GM23338 (cell line): ENCODE measurements around the gene DHRS2. TPM values are rescaled to one million over a fixed set of nuclear protein-coding genes. Genes with fewer than 3 reads are reported as not detected.
A peak's percentile ranks its signal among the peaks of the same experiment; 100 is the strongest.

ENCODE experiments used
- ATAC-seq: fragments of 200-7000 bp; cut with Tn5 transposase; 3 replicates; pipeline ENCODE4 v1.9.1; 2020
- DNase-seq: peaks from one replicate; pipeline ENCODE4 v3.0.0-alpha.2; 2015; ENCODE audit warnings: low spot score
- H2AFZ ChIP-seq: fragments of 200-600 bp; sonication (generic); 2 replicates; pipeline ENCODE4 v1.8.0; 2016; ENCODE audit warnings: antibody characterized with exemption, mild to moderate bottlenecking, moderate library complexity
- H3F3A ChIP-seq: fragments of 200-600 bp; sonication (generic); replicated peaks from 2 replicates; pipeline ENCODE4 v1.8.0; 2017; ENCODE audit warnings: antibody characterized with exemption, mixed run types, low read depth
- H3K27ac ChIP-seq: fragments of 200-600 bp; sonication (generic); 2 replicates; pipeline ENCODE4 v1.6.1; 2016; ENCODE audit warnings: low read depth
- H3K27me3 ChIP-seq: fragments of 200-600 bp; sonication (generic); 2 replicates; pipeline ENCODE4 v1.8.0; 2016; ENCODE audit warnings: mild to moderate bottlenecking, mixed run types, moderate library complexity; ENCODE audit not compliant: insufficient read depth
- H3K36me3 ChIP-seq: fragments of 200-600 bp; sonication (generic); 2 replicates; pipeline ENCODE4 v1.8.0; 2016; ENCODE audit warnings: mild to moderate bottlenecking; ENCODE audit not compliant: insufficient read depth
- H3K4me1 ChIP-seq: fragments of 200-600 bp; sonication (generic); 2 replicates; pipeline ENCODE4 v1.8.0; 2016; ENCODE audit warnings: mild to moderate bottlenecking, moderate library complexity; ENCODE audit not compliant: insufficient read depth
- H3K4me2 ChIP-seq: fragments of 200-600 bp; sonication (generic); 2 replicates; pipeline ENCODE4 v1.7.1; 2017; ENCODE audit warnings: mixed run types
- H3K4me3 ChIP-seq: fragments of 200-600 bp; sonication (generic); 2 replicates; pipeline ENCODE4 v1.6.1; 2016; ENCODE audit warnings: mixed run types
- H3K79me2 ChIP-seq: fragments of 200-600 bp; sonication (generic); replicated peaks from 2 replicates; pipeline ENCODE4 v1.8.0; 2017; ENCODE audit warnings: mild to moderate bottlenecking; ENCODE audit not compliant: insufficient read depth
- H3K9me2 ChIP-seq: fragments of 200-600 bp; sonication (generic); 2 replicates; pipeline ENCODE4 v1.8.0; 2017; ENCODE audit not compliant: insufficient read depth
- H4K20me1 ChIP-seq: fragments of 200-600 bp; sonication (generic); replicated peaks from 2 replicates; pipeline ENCODE4 v1.8.0; 2017; ENCODE audit warnings: mild to moderate bottlenecking; ENCODE audit not compliant: insufficient read depth
- H3K27ac Mint-ChIP-seq: 2 replicates; pipeline ENCODE4 v1.8.0; 2020; ENCODE audit warnings: inconsistent platforms, mild to moderate bottlenecking, moderate library complexity, mixed read lengths
- H3K27me3 Mint-ChIP-seq: 3 replicates; pipeline ENCODE4 v1.8.0; 2022; ENCODE audit warnings: low read depth, mild to moderate bottlenecking, moderate library complexity, mixed read lengths, inconsistent platforms; ENCODE audit not compliant: insufficient read depth, poor library complexity
- H3K36me3 Mint-ChIP-seq: 3 replicates; pipeline ENCODE4 v1.8.0; 2021; ENCODE audit warnings: low read depth, mild to moderate bottlenecking, inconsistent platforms, moderate library complexity, mixed read lengths
- H3K4me1 Mint-ChIP-seq: 3 replicates; pipeline ENCODE4 v1.8.0; 2020; ENCODE audit warnings: mild to moderate bottlenecking, inconsistent platforms, mixed read lengths
- H3K4me3 Mint-ChIP-seq: 3 replicates; pipeline ENCODE4 v1.8.0; 2021; ENCODE audit warnings: moderate library complexity, mild to moderate bottlenecking, inconsistent platforms, mixed read lengths
- H3K9me3 Mint-ChIP-seq: 3 replicates; pipeline ENCODE4 v1.8.0; 2020; ENCODE audit warnings: moderate library complexity, mild to moderate bottlenecking, inconsistent platforms, mixed read lengths
- CREB1 ChIP-seq: fragments of 250-450 bp; sonication (Bioruptor Pico); IDR thresholded peaks from 2 replicates; pipeline ENCODE4 v1.5.0; 2020; ENCODE audit warnings: low read depth, mild to moderate bottlenecking, moderate library complexity
- CTCF ChIP-seq, 2 experiments: fragments of 200-600 bp in 1 of 2; sonication (generic) in 1 of 2; conservative IDR thresholded peaks; 2 replicates each; pipeline versions ENCODE4 v1.5.1 to v1.6.1; 2016 to 2017; ENCODE audit warnings: antibody characterized with exemption in 2 of 2, low read depth in 2 of 2, mild to moderate bottlenecking in 2 of 2, moderate library complexity in 1 of 2
- ETS1 ChIP-seq: IDR thresholded peaks from 2 replicates; pipeline ENCODE4 v1.6.1; 2016; ENCODE audit warnings: antibody characterized with exemption
- EZH2 ChIP-seq: fragments of 200-600 bp; sonication (generic); IDR thresholded peaks from one replicate; pipeline ENCODE4 v1.8.0; 2017; ENCODE audit warnings: antibody characterized with exemption, mild to moderate bottlenecking, low read depth; ENCODE audit not compliant: unreplicated experiment
- EZH2phosphoT487 ChIP-seq: fragments of 200-600 bp; sonication (generic); IDR thresholded peaks from one replicate; pipeline ENCODE4 v1.8.1; 2018; ENCODE audit warnings: antibody characterized with exemption; ENCODE audit not compliant: unreplicated experiment
- JUNB ChIP-seq: IDR thresholded peaks from one replicate; pipeline ENCODE4 v1.6.1; 2016; ENCODE audit warnings: antibody characterized with exemption; ENCODE audit not compliant: unreplicated experiment
- NANOG ChIP-seq: IDR thresholded peaks from 2 replicates; pipeline ENCODE4 v1.6.1; 2016; ENCODE audit warnings: antibody characterized with exemption, borderline replicate concordance
- POLR2AphosphoS5 ChIP-seq: IDR thresholded peaks from 2 replicates; pipeline ENCODE4 v1.6.1; 2016; ENCODE audit warnings: antibody characterized with exemption, low read depth
- REST ChIP-seq: IDR thresholded peaks from one replicate; pipeline ENCODE4 v1.6.1; 2018; ENCODE audit warnings: antibody characterized with exemption; ENCODE audit not compliant: unreplicated experiment
- STAT1 ChIP-seq: IDR thresholded peaks from one replicate; pipeline ENCODE4 v1.6.1; 2016; ENCODE audit warnings: antibody characterized with exemption; ENCODE audit not compliant: unreplicated experiment
- ZNF114 ChIP-seq: fragments of 250-450 bp; sonication (Bioruptor Pico); IDR thresholded peaks from 2 replicates; pipeline ENCODE4 v1.5.0; 2020; ENCODE audit warnings: mild to moderate bottlenecking, moderate library complexity
- ZNF331 ChIP-seq: fragments of 250-450 bp; sonication (Bioruptor Pico); IDR thresholded peaks from 2 replicates; pipeline ENCODE4 v1.5.0; 2020; ENCODE audit warnings: low read depth, mild to moderate bottlenecking, moderate library complexity
- ZNF462 ChIP-seq: fragments of 250-450 bp; sonication (Bioruptor Pico); IDR thresholded peaks from 2 replicates; pipeline ENCODE4 v1.5.0; 2020; ENCODE audit warnings: mild to moderate bottlenecking, moderate library complexity
- polyA plus RNA-seq: library from polyadenylated mRNA; unstranded; fragments of >200 nt; fragmentation: Nextera tagmentation; extraction: Ambion mirVana; gene quantifications from 2 replicates; pipeline ENCODE4 v1.2.1, GENCODE V29; 2016
- total RNA-seq: library from RNA; depleted of rRNA; stranded (reverse); fragments of >200 nt; shearing (Covaris generic); gene quantifications from 2 replicates; pipeline ENCODE4 v1.2.3, GENCODE V29; 2014

DHRS2 gene
- total and polyA plus RNA-seq, 2 experiments from 2014 or later = 0.42 to 0.48 TPM

GRCh38 chr14:23669441-23669840 lies 33.3 kb downstream of the DHRS2 start (continued):
- TF ChIP-seq ZNF462 (CRISPR knock-in tag) = no peak
- no peak for TF ChIP-seq ZNF114

GRCh38 chr14:23670481-23670880 lies 34.3 kb downstream of the DHRS2 start:
- no peaks in the 10 kb centered on the region for H3K4me1 ChIP-seq
- Mint-ChIP-seq H3K4me1 (peaks cover 4% of the 10 kb centered on the region; the same call in 2 of the 3 replicates), H3K9me3 (peaks cover 3% of the 10 kb centered on the region; the same call in 1 of the 3 replicates), H3K36me3 (no peaks in the 10 kb centered on the region), H3K27ac (peak overlapping the region; percentile 77; the same call in 1 of the 2 replicates), H3K27me3 (peaks cover 1% of the 10 kb centered on the region), H3K4me3 (no peak overlapping the region)
- H3K4me3 ChIP-seq = no peak overlapping the region
- H3F3A ChIP-seq = no peaks in the 10 kb centered on the region
- peak overlapping the region; percentile 90 for H2AFZ ChIP-seq
- H3K36me3 ChIP-seq = no peaks in the 10 kb centered on the region
- H3K4me2 ChIP-seq = no peak overlapping the region
- no peaks in the 10 kb centered on the region for H3K27me3 ChIP-seq
- DNase-seq (no peak), ATAC-seq (no peak)
- H3K79me2 ChIP-seq = no peaks in the 10 kb centered on the region
- H4K20me1 ChIP-seq = no peaks in the 10 kb centered on the region
- peaks cover 17% of the 10 kb centered on the region; the same call in 1 of the 2 replicates for H3K9me2 ChIP-seq
- no peak overlapping the region for H3K27ac ChIP-seq
- TF ChIP-seq STAT1 = no peak
- no peak for TF ChIP-seq ZNF114
- TF ChIP-seq NANOG = no peak
- no peak for TF ChIP-seq CREB1
- TF ChIP-seq REST = no peak
- TF ChIP-seq EZH2phosphoT487 = no peak
- no peak for TF ChIP-seq CTCF (conservative IDR thresholded peaks at IDR 0.05; ENCODE audit: low read depth in 2 of 2)
- no peak for TF ChIP-seq JUNB
- TF ChIP-seq ETS1 = no peak
- no peak for TF ChIP-seq POLR2AphosphoS5
- no peak for TF ChIP-seq EZH2
- no peak for TF ChIP-seq ZNF331
